ENCODE data around the gene GRHL1.
"Not testable (repeated sequence)": the region's sequence is repeated elsewhere in the genome, so short reads cannot be mapped to it uniquely, and the experiment has no call there.

GRHL1 gene

GRCh38 chr2:9951522-9952285, at the start of gene GRHL1:
Gene GRHL1, plus strand, starts transcription at chr2:9951693. Its CDS starts 141 bp downstream, at chr2:9951834.
- DNase-seq (ENCODE audit: low read depth, low spot score) = peak; percentile 80

- DNase-seq (ENCODE audit: low read depth, low spot score) = no peak
Measured at GRCh38 chr2:9905413-9905812, 46.1 kb upstream of the GRHL1 start.

- no peak for DNase-seq (ENCODE audit: low read depth, low spot score)
Measured at GRCh38 chr2:9907402-9907801, 44.1 kb upstream of the GRHL1 start.

GRCh38 chr2:9908639-9909038, 42.9 kb upstream of the GRHL1 start:
- no peak for DNase-seq (ENCODE audit: low read depth, low spot score)

GRCh38 chr2:9909106-9909505, 42.4 kb upstream of the GRHL1 start:
- no peak for DNase-seq (ENCODE audit: low read depth, low spot score)

- DNase-seq (ENCODE audit: low read depth, low spot score) = no peak
Measured at GRCh38 chr2:9910699-9911098, 40.8 kb upstream of the GRHL1 start.

- no peak for DNase-seq (ENCODE audit: low read depth, low spot score)
Measured at GRCh38 chr2:9912468-9912867, 39.0 kb upstream of the GRHL1 start.

- DNase-seq (ENCODE audit: low read depth, low spot score) = no peak
Measured at GRCh38 chr2:9914384-9915065, 37.0 kb upstream of the GRHL1 start.

GRCh38 chr2:9918275-9918674, 33.2 kb upstream of the GRHL1 start:
- DNase-seq (ENCODE audit: low read depth, low spot score) = no peak

- no peak for DNase-seq (ENCODE audit: low read depth, low spot score)
Measured at GRCh38 chr2:9919512-9919911, 32.0 kb upstream of the GRHL1 start.

- DNase-seq (ENCODE audit: low read depth, low spot score) = not testable (repeated sequence)
Measured at GRCh38 chr2:9927020-9927419, 24.5 kb upstream of the GRHL1 start.

GRCh38 chr2:9937258-9937657, 14.2 kb upstream of the GRHL1 start:
- no peak for DNase-seq (ENCODE audit: low read depth, low spot score)

GRCh38 chr2:9937968-9938367, 13.5 kb upstream of the GRHL1 start:
- no peak for DNase-seq (ENCODE audit: low read depth, low spot score)

- DNase-seq (ENCODE audit: low read depth, low spot score) = no peak
Measured at GRCh38 chr2:9939587-9940485, 11.7 kb upstream of the GRHL1 start.

GRCh38 chr2:9941196-9941995, 10.1 kb upstream of the GRHL1 start:
- DNase-seq (ENCODE audit: low read depth, low spot score) = no peak

- no peak for DNase-seq (ENCODE audit: low read depth, low spot score)
Measured at GRCh38 chr2:9941996-9942390, 9.5 kb upstream of the GRHL1 start.

GRCh38 chr2:9944330-9944758, 7.1 kb upstream of the GRHL1 start:
- no peak for DNase-seq (ENCODE audit: low read depth, low spot score)

- DNase-seq (ENCODE audit: low read depth, low spot score) = no peak
Measured at GRCh38 chr2:9945596-9945995, 5.9 kb upstream of the GRHL1 start.

- DNase-seq (ENCODE audit: low read depth, low spot score) = no peak
Measured at GRCh38 chr2:9946076-9946475, 5.4 kb upstream of the GRHL1 start.

- no peak for DNase-seq (ENCODE audit: low read depth, low spot score)
Measured at GRCh38 chr2:9946818-9947217, 4.7 kb upstream of the GRHL1 start.

GRCh38 chr2:9948721-9949120, 2.8 kb upstream of the GRHL1 start:
- no peak for DNase-seq (ENCODE audit: low read depth, low spot score)
